ENCODE data around the gene MRNIP.

- TF ChIP-seq CTCF (conservative IDR thresholded peaks at IDR 0.05) (no peak), EZH2 (IDR thresholded peaks at IDR 0.05; ENCODE audit: low read depth) (no peak)
These were observed 39.8 kb downstream of the MRNIP start for GRCh38 chr5:179818746-179819295.
